Activated CD4-positive, alpha-beta T cell treated with anti-CD3 and anti-CD28 coated beads, Interleukin-2, amount 50 U/mL, for 48 hours (primary cell): ENCODE data around the gene SLAMF1.

ENCODE experiments used
- DNase-seq, 2 experiments: peaks; one replicate each; pipeline ENCODE4 v3.0.0-alpha.2; 2020

The SLAMF1 gene

GRCh38 chr1:160622501-160623226 lies 24.2 kb downstream of the SLAMF1 start:
- DNase-seq, result no peak

GRCh38 chr1:160621633-160622413 lies 25.0 kb downstream of the SLAMF1 start:
- peak; percentile 45 to 55 for DNase-seq

- no peak for DNase-seq
Measured at GRCh38 chr1:160620942-160621632, 25.8 kb downstream of the SLAMF1 start.

- DNase-seq, result no peak
Measured at GRCh38 chr1:160619742-160620277, 27.0 kb downstream of the SLAMF1 start.

GRCh38 chr1:160618763-160619274 lies 28.0 kb downstream of the SLAMF1 start:
- peak; percentile 46 to 58 for DNase-seq

- no peak for DNase-seq
Measured at GRCh38 chr1:160618327-160618726, 28.5 kb downstream of the SLAMF1 start.

- no peak for DNase-seq
Measured at GRCh38 chr1:160615660-160616059, 31.2 kb downstream of the SLAMF1 start.

GRCh38 chr1:160614410-160614809 lies 32.4 kb downstream of the SLAMF1 start:
- DNase-seq, result no peak

- no peak for DNase-seq
Measured at GRCh38 chr1:160612613-160613218, 34.1 kb downstream of the SLAMF1 start.

GRCh38 chr1:160610569-160611242 lies 36.1 kb downstream of the SLAMF1 start:
- DNase-seq, result no peak

GRCh38 chr1:160608941-160609340 lies 37.9 kb downstream of the SLAMF1 start:
- DNase-seq, result no peak

- no peak for DNase-seq
Measured at GRCh38 chr1:160608514-160608913, 38.3 kb downstream of the SLAMF1 start.

GRCh38 chr1:160608057-160608456 lies 38.8 kb downstream of the SLAMF1 start:
- peak in 1 of 2 experiments; percentile 16 for DNase-seq

- no peak for DNase-seq
Measured at GRCh38 chr1:160607672-160608032, 39.2 kb downstream of the SLAMF1 start.

- peak in 1 of 2 experiments; percentile 61 for DNase-seq
Measured at GRCh38 chr1:160607011-160607671, 39.7 kb downstream of the SLAMF1 start.

GRCh38 chr1:160606611-160607010 lies 40.2 kb downstream of the SLAMF1 start:
- DNase-seq, result no peak

- DNase-seq, result no peak
Measured at GRCh38 chr1:160605792-160606479, 40.9 kb downstream of the SLAMF1 start.

- DNase-seq, result no peak
Measured at GRCh38 chr1:160605205-160605604, 41.6 kb downstream of the SLAMF1 start.

- DNase-seq, result no peak
Measured at GRCh38 chr1:160597705-160598104, 49.1 kb downstream of the SLAMF1 start.

GRCh38 chr1:160597051-160597450 lies 49.8 kb downstream of the SLAMF1 start:
- DNase-seq, result no peak

GRCh38 chr1:160590488-160590887 lies 56.4 kb downstream of the SLAMF1 start:
- no peak for DNase-seq
